HEK293 (cell line): Measurements from ENCODE around the gene STXBP3.

ENCODE experiments used
- CTCF ChIA-PET: fragments of 350-600 bp; formaldehyde crosslinking; extraction: SDS; loops from one replicate; lab custom pipeline; 2021; ENCODE audit warnings: antibody characterized with exemption; lab: Yijun Ruan, JAX
- POLR2A ChIA-PET: fragments of 300-600 bp; formaldehyde crosslinking; extraction: SDS; loops from one replicate; lab custom pipeline; 2020; ENCODE audit warnings: antibody characterized with exemption, inconsistent platforms; lab: Yijun Ruan, JAX
- H3K27ac ChIP-seq: fragments of 200-500 bp; sonication (Bioruptor generic); 2 replicates; pipeline ENCODE4 v1.5.1; 2014; ENCODE audit warnings: low read depth, low read length, control low read depth, inconsistent platforms; ENCODE audit errors: extremely low read depth
- H3K36me3 ChIP-seq, 2 experiments: fragments of 200-500 bp in 1 of 2; sonication (Bioruptor generic) in 1 of 2; 1 replicate in 1 of 2; 2 replicates in 1 of 2; pipeline ENCODE4 v1.5.1; 2014 to 2017; ENCODE audit warnings: inconsistent platforms in 2 of 2, low read length in 2 of 2; ENCODE audit not compliant: control insufficient read depth in 2 of 2, insufficient read depth in 1 of 2
- H3K4me1 ChIP-seq: fragments of 200-500 bp; sonication (Bioruptor generic); 2 replicates; pipeline ENCODE4 v1.5.1; 2014; ENCODE audit warnings: mild to moderate bottlenecking, low read length, inconsistent platforms; ENCODE audit not compliant: control insufficient read depth, insufficient read depth
- H3K4me3 ChIP-seq: 2 replicates; pipeline ENCODE4 v1.5.1; 2011; ENCODE audit warnings: low read depth, mild to moderate bottlenecking, control low read depth, low read length, moderate library complexity
- H3K9me3 ChIP-seq: fragments of 200-500 bp; sonication (Bioruptor generic); 2 replicates; pipeline ENCODE4 v1.5.1; 2014; ENCODE audit warnings: low read depth, low read length, inconsistent platforms; ENCODE audit not compliant: control insufficient read depth, insufficient read depth
- ELK4 ChIP-seq: IDR thresholded peaks from 2 replicates; pipeline ENCODE4 v1.6.1; 2011; ENCODE audit warnings: mild to moderate bottlenecking, low read depth, low read length, borderline replicate concordance
- GLI2 ChIP-seq: fragments of 450-650 bp; formaldehyde crosslinking; IDR thresholded peaks from 2 replicates; pipeline ENCODE4; 2017; ENCODE audit warnings: missing biosample characterization, missing genetic modification characterization, low read depth, borderline replicate concordance
- MZF1 ChIP-seq: fragments of 450-650 bp; formaldehyde crosslinking; IDR thresholded peaks from 2 replicates; pipeline ENCODE4 v1.5.1; 2017; ENCODE audit warnings: missing biosample characterization, missing genetic modification characterization, borderline replicate concordance
- PBX3 ChIP-seq: sonication (generic); formaldehyde crosslinking; IDR thresholded peaks from 2 replicates; pipeline ENCODE4 v1.8.1; 2022; ENCODE audit warnings: mild to moderate bottlenecking, moderate library complexity, missing genetic modification reagents
- PRDM2 ChIP-seq: fragments of 450-650 bp; formaldehyde crosslinking; IDR thresholded peaks from 2 replicates; pipeline ENCODE4 v1.5.1; 2016; ENCODE audit warnings: missing biosample characterization, missing genetic modification characterization, borderline replicate concordance
- ZBTB11 ChIP-seq: fragments of 450-650 bp; formaldehyde crosslinking; conservative IDR thresholded peaks from 2 replicates; pipeline ENCODE4 v1.5.1; 2016; ENCODE audit warnings: low read depth, missing biosample characterization, missing genetic modification characterization
- ZNF274 ChIP-seq, 2 experiments: fragments of 200-500 bp in 1 of 2; fragments of 450-650 bp in 1 of 2; sonication (Bioruptor generic) in 1 of 2; formaldehyde crosslinking in 1 of 2; IDR thresholded peaks; 2 replicates each; pipeline versions ENCODE4 v1.5.1 to v1.6.1; 2014 to 2016; ENCODE audit warnings: borderline replicate concordance in 1 of 2, inconsistent platforms in 1 of 2, low read length in 1 of 2, missing biosample characterization in 1 of 2, missing genetic modification characterization in 1 of 2
- ZNF521 ChIP-seq: fragments of 450-650 bp; formaldehyde crosslinking; IDR thresholded peaks from 2 replicates; pipeline ENCODE4 v1.5.1; 2017; ENCODE audit warnings: missing biosample characterization, mild to moderate bottlenecking, missing genetic modification characterization
- ZNF677 ChIP-seq: fragments of 450-650 bp; IDR thresholded peaks from 2 replicates; pipeline ENCODE4 v1.5.0; 2018; ENCODE audit warnings: missing biosample characterization, mild to moderate bottlenecking, missing genetic modification characterization, moderate library complexity
- ZNF707 ChIP-seq: fragments of 450-650 bp; formaldehyde crosslinking; IDR thresholded peaks from 2 replicates; pipeline ENCODE4 v1.5.1; 2016; ENCODE audit warnings: missing biosample characterization, missing genetic modification characterization

STXBP3 gene

GRCh38 chr1:108785880-108786279 lies 39.4 kb downstream of the STXBP3 start:
- ChIA-PET CTCF (interaction anchor here (0.6 kb wide), 1 partner anchor 49 kb away, joined by 3 read pairs; no protein-coding TSS in a partner anchor), POLR2A (no interaction called here)
- H3K36me3 ChIP-seq = peaks cover 0 to 53% of the 10 kb centered on the region in 2 experiments; a peak in 2 of 3 replicates

GRCh38 chr1:108791790-108792189 lies 45.3 kb downstream of the STXBP3 start:
- Histone ChIP-seq H3K4me1 (no peaks in the 10 kb centered on the region), H3K4me3 (no peak overlapping the region), H3K36me3 (peaks cover 5 to 53% of the 10 kb centered on the region in 2 experiments), H3K9me3 (no peaks in the 10 kb centered on the region), H3K27ac (no peak overlapping the region)
- ChIA-PET POLR2A (no interaction called here), CTCF (no interaction called here)
- TF ChIP-seq PRDM2 (tag by site-specific recombination) = no peak
- TF ChIP-seq ZNF274 (IDR thresholded peaks at IDR 0.05; ENCODE audit: low read length) = no peak
- TF ChIP-seq ZNF274 (tag by site-specific recombination; IDR thresholded peaks at IDR 0.05; ENCODE audit: borderline replicate concordance) = no peak
- no peak for TF ChIP-seq ZNF677
- TF ChIP-seq ZNF521 (tag by site-specific recombination) = no peak
- no peak for TF ChIP-seq ELK4
- TF ChIP-seq ZBTB11 (tag by site-specific recombination) = no peak
- no peak for TF ChIP-seq PBX3 (CRISPR knock-in tag)
- no peak for TF ChIP-seq GLI2 (tag by site-specific recombination)

More at GRCh38 chr1:108785880-108786279, 39.4 kb downstream of the STXBP3 start:
- Histone ChIP-seq H3K4me1 (no peaks in the 10 kb centered on the region), H3K4me3 (no peak overlapping the region), H3K9me3 (no peaks in the 10 kb centered on the region), H3K27ac (no peak overlapping the region)
- TF ChIP-seq ZNF707 (tag by site-specific recombination) = peak; percentile 95
- no peak for TF ChIP-seq MZF1 (tag by site-specific recombination)
